Thyroid gland (tissue), 4 donors: Measurements from ENCODE around the gene FTL.

Experiments used
- CTCF ChIP-seq, 6 experiments: fragments of 200-600 bp in 3 of 6; fragments of 450-650 bp in 3 of 6; sonication (generic) in 3 of 6; IDR thresholded peaks; one replicate each; pipeline ENCODE4 v1.5.1; 2016 to 2019; ENCODE audit warnings: antibody characterized with exemption in 6 of 6, mild to moderate bottlenecking in 2 of 6, inconsistent platforms in 1 of 6, moderate library complexity in 1 of 6
- POLR2A ChIP-seq, 2 donors: fragments of 450-650 bp; IDR thresholded peaks; one replicate each; pipeline ENCODE4 v1.6.1; 2017; ENCODE audit warnings: antibody characterized with exemption in 2 of 2, mild to moderate bottlenecking in 2 of 2, moderate library complexity in 1 of 2

DNA sequence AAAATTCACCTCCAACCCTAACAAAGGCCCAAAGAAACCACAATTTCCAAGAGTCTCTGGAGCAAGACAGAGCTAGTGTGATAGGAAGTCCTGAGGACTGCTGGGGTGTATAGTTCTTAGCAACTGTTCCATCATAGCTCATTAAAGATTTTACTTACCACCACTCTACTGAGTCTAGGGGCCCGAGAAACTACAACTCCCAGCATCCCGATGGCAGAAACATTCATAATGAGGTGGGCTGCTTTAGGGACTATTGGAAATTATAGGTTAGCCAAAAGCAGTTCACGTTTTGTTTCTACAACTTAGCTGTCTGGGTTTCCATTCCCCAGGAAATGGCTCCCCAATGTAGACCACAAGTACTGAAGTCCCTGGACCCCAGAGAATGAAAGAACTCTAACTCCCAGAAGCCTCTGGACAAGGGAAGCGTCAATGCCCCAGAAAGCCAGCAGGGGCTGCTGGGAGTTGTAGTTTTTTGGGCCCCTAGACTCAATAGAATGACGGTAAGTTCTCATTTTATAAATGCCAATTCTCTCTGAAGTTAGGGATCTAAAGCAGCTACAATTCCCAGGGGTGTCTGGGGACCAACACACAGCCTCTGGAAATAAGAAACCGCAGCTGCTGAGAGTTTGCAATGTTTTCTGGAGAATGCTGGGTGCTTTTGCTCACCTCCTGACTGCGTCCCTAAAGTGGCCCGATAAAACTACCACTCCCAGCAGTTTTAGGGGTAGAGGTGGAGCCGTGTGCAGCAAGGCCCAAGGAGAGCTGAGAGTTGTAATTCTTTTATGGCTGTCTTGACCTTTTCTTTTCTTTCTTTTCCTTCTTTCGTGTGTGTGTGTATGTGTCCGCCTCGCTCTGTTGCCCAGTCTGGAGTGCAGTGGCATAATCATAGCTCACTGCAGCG is 11.1 kb downstream of the FTL start:
- TF ChIP-seq CTCF (IDR thresholded peaks at IDR 0.05) (no peak), POLR2A (IDR thresholded peaks at IDR 0.05) (no peak)
